Forelimb muscle (tissue), 1 donor: ENCODE data around the gene BHMT2. TPM values are rescaled to one million over a fixed set of nuclear protein-coding genes. Genes with fewer than 3 reads are reported as not detected.
A peak's percentile ranks its signal among the peaks of the same experiment; 100 is the strongest.

Source experiments
- DNase-seq: peaks from one replicate; pipeline ENCODE4 v3.0.0-alpha.2; 2013; ENCODE audit warnings: low read depth
- polyA plus RNA-seq: library from polyadenylated mRNA; unstranded; fragments of 120-200 nt; gene quantifications from one replicate; pipeline ENCODE4 v1.2.1, GENCODE V29; 2013; ENCODE audit not compliant: insufficient read length

The BHMT2 gene
- polyA plus RNA-seq, 1 donor: 3.0 TPM

- no peak for DNase-seq
Measured at GRCh38 chr5:79120221-79120620, 50.7 kb downstream of the BHMT2 start.

DNA sequence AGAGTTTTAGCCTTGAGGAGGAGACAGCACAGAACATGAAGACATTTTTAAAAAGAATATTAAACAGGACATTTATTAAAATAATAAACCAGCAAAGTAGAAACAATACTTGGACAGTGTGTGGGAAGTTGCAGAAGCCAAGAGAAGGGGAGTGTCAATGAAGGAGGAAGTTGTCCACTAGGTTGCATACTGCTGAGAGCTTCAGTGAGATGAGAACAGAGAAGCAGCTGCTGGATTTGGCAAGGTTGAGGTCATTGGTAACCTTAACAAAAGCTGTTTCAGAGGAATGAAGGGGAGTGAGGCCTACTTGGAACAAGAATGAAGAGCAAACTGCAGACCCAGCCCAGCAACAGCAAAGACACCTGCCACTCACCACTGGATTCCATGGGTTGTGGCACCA is 53.4 kb downstream of the BHMT2 start:
- DNase-seq: no peak

DNA sequence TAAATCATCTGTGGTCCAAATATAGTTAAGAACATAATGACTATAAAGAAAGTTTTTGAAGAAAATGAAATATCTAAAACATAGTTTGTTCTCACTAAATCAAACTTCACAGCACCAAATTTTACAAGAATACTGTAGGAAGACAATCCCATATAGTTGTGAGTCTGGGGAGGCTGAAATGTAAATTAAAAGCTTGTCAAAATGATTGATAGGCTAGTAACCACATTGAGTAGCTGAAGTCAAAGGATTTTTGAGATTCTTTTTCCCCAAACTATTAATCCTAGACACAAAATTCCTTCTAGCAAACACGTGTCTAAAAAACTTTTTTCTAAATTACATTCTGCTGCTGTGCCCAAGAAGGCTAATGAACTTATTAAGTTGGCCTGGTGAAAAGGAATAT is 55.0 kb downstream of the BHMT2 start:
- DNase-seq: no peak

GRCh38 chr5:79130781-79131180 is 61.2 kb downstream of the BHMT2 start:
- no peak for DNase-seq

- peak; percentile 44 for DNase-seq
Measured at GRCh38 chr5:79133121-79133656, 63.6 kb downstream of the BHMT2 start.

DNA sequence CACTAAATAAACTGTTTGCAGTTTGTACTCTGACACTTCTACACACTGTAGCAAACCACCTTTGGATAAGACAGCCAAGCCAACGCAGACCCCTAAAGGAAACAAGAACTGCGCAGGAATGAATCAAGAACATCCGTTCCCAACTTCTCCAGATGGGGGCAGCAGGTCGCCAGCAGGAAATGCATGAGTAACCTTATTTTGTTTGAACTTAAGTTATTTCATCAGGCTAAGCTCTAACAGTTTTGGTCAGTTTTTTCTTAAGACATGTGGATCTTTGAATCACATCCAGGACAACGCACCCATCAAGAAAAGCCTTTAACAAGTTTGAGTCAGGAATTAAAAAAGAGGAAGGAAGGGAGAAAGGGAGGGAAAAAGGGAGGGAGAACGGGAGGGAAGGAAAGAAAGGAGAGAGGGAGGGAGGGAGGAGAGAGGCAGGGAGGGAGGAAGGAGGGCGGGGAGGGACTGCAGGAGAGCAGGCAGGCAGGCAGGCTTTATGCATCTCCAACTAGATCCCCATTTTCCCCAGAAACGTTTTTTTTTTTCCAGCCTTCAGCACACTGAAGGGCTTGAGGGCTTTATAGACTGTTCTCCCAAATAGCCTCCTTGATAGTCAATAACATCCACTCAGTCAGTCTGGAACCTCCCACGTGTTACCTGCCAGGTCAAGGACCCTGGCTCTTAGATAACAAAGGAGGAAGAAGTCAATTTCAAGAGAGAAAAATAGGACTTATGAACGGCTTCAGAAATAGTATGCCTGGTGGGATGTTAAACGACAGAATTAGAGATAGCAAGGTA is 64.3 kb downstream of the BHMT2 start:
- peak; percentile 47 for DNase-seq

DNA sequence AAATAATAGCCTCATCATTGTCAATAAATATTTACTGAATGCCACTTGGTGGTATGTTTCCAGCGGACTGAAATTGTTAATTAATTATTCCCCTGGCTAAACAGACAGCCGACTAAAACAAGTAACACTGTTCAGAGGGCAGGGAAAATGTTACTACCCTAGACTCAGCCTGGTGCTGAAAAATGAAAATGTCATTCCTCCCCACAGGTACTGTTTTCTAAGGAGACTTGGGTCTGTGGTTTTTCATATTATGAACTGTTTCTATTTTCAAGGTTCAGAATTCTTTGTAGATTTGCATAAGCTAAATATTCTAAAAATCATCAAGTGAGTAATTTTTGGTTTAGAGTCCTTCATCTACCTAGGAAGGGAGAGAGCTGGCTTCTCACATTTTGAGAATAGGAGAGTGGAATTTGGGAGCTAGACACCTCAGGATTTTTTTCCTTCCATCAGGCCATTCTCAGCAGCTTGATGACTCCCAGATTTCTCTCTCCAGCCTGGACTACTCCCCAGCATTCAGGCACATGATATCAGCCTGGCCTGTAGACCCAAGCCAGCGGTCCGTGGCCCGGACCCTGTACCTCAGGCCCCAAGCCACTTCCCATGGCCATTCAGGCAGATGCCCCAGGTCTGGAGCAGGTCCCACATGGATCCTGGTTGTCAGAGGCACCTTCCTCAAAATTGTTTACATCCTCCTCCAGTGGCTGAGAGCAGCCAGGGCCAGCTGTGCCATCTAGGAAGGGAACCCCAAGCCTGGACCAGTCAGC is 66.4 kb downstream of the BHMT2 start:
- DNase-seq: no peak

- no peak for DNase-seq
Measured at GRCh38 chr5:79136618-79137017, 67.1 kb downstream of the BHMT2 start.

Other genes with a start within 250 kb of the BHMT2 start
- gene ARSB, start 84.5 kb upstream of the BHMT2 start, polyA plus RNA-seq: 18.4 TPM
- gene DMGDH, start 93 bp upstream of the BHMT2 start, polyA plus RNA-seq: 1.9 TPM
- 0.15 TPM for gene BHMT, start 42.0 kb downstream of the BHMT2 start, polyA plus RNA-seq
- 9.5 TPM for gene JMY, start 166.4 kb downstream of the BHMT2 start, polyA plus RNA-seq